Umbilical cord (tissue), 2 donors: Measurements from ENCODE around the gene LTBP3. TPM values are rescaled to one million over a fixed set of nuclear protein-coding genes. Genes with fewer than 3 reads are reported as not detected.

Experiments
- DNase-seq: peaks from one replicate; pipeline ENCODE4 v3.0.0-alpha.2; 2015; ENCODE audit warnings: low spot score
- total RNA-seq: library from RNA; depleted of rRNA; stranded (reverse); fragments of >200 nt; gene quantifications from one replicate; pipeline ENCODE4 v1.2.3, GENCODE V29; 2014; ENCODE audit warnings: low replicate concordance; ENCODE audit not compliant: insufficient read depth

The LTBP3 gene
- total RNA-seq, 1 donor from 2014 or later = 116 TPM

GRCh38 chr11:65496304-65497140, 61.6 kb downstream of the LTBP3 start:
- peak; percentile 70 for DNase-seq

DNA sequence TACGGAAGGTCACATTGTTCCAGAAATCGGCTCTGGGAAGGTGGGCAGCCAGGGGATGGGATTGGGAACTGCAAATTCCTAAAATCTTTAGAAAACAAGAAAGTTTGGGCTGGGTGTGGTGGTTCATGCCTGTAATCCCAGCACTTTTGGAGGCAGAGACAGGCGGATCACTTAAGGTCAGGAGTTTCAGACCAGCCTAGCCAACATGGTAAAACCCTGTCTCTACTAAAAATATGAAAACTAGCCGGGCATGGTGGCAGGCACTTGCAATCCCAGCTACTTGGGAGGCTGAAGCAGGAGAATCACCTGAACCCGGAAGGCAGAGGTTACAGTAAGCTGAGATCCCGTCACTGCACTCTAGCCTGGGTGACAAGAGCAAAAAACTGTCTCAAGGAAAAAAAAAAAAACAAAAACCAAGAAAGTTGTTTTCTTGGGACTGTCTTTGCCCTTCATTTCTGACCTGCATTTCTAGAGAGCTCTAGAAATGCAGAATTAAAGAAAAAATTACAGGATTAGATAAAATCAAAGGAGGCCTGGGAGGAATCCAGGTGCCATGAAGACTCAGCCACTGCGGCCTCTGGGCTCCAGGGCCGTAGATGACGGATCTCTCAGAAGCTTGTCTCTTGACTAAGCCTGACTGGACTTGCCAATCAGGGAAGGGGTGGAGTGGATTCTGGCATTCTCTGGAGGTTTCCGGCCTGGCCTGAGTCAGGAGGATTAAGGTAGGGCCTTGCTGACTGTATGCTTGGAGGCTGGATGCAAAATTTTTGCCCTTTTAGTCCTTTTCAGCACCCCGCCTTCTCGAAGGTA, 64.6 kb downstream of the LTBP3 start:
- peak; percentile 96 for DNase-seq

- peak; percentile 96 for DNase-seq
These were observed 65.4 kb downstream of the LTBP3 start for GRCh38 chr11:65492637-65493366.

- no peak for DNase-seq
These were observed 65.8 kb downstream of the LTBP3 start for GRCh38 chr11:65492387-65492636.

DNA sequence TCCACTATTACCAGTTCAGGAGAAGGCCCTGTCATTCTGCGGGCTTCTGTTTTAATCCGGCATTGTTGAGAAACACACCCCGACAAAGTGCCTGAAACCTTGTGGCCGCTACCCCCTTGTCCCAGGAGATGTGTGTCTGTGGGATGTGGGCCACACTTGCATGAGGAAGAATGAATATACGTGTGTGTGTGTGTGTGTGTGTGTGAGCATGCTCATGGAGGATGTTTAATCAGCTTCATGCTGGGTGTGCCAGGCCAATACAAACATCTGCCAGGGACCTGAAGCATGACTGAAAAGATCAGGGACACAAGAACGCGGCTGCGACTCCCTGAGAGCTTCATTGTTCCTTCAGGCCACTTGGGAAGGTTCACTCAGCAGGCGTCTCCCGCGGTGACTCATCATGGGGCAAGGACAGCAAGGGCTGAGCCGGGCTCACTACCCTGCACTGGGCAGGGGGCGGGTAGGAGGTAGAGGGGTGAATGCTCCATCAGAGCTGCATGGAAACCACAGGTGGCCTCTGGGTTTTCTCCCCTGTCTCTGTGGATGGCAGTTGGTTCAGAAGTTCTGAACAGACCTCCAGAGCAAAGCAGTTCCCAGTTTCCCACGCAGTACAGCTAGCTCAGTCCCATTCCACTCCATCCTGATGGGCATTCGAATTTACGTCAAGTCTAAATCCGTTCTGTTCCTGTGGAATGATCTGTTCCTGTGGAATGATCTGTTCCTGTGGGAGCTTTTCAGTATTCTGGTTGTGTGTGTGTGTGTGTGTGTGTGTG, 66.4 kb downstream of the LTBP3 start:
- peak; percentile 83 for DNase-seq

- DNase-seq = no peak
These were observed 67.0 kb downstream of the LTBP3 start for GRCh38 chr11:65491163-65491465.

- peak; percentile 75 for DNase-seq
These were observed 68.3 kb downstream of the LTBP3 start for GRCh38 chr11:65489706-65490320.

- DNase-seq = peak; percentile 86
These were observed 69.0 kb downstream of the LTBP3 start for GRCh38 chr11:65489035-65489705.

Other genes starting within 250 kb of the LTBP3 start
- 8.4 TPM for gene CDC42EP2, start 243.5 kb downstream of the LTBP3 start, total RNA-seq
- 34.7 TPM for gene DPF2, start 224.5 kb downstream of the LTBP3 start, total RNA-seq
- gene TIGD3, start 203.6 kb downstream of the LTBP3 start, total RNA-seq = 1.4 TPM
- 5.3 TPM for gene SLC25A45, start 175.7 kb downstream of the LTBP3 start, total RNA-seq
- 80.2 TPM for gene FRMD8, start 171.7 kb downstream of the LTBP3 start, total RNA-seq
- 74.6 TPM for gene NEAT1, start 135.6 kb downstream of the LTBP3 start, total RNA-seq
- gene MALAT1, start 59.3 kb downstream of the LTBP3 start, total RNA-seq = 14,533 TPM
- gene SCYL1, start 33.3 kb downstream of the LTBP3 start, total RNA-seq = 60.7 TPM
- 17.3 TPM for gene ZNRD2, start 12.1 kb upstream of the LTBP3 start, total RNA-seq
- 36.8 TPM for gene FAM89B, start 14.2 kb upstream of the LTBP3 start, total RNA-seq
- 91.0 TPM for gene EHBP1L1, start 17.7 kb upstream of the LTBP3 start, total RNA-seq
- gene KCNK7, start 37.4 kb upstream of the LTBP3 start, total RNA-seq = not detected
- gene MAP3K11, start 55.9 kb upstream of the LTBP3 start, total RNA-seq = 12.0 TPM
- gene PCNX3, start 57.4 kb upstream of the LTBP3 start, total RNA-seq = 7.2 TPM
- 23.8 TPM for gene SIPA1, start 79.7 kb upstream of the LTBP3 start, total RNA-seq
- 7.7 TPM for gene RELA, start 104.6 kb upstream of the LTBP3 start, total RNA-seq
- 51.8 TPM for gene KAT5, start 153.9 kb upstream of the LTBP3 start, total RNA-seq
- 50.3 TPM for gene RNASEH2C, start 162.4 kb upstream of the LTBP3 start, total RNA-seq
- 9.6 TPM for gene AP5B1, start 222.6 kb upstream of the LTBP3 start, total RNA-seq
- 1.4 TPM for gene OVOL1, start 228.7 kb upstream of the LTBP3 start, total RNA-seq